Caco-2 (cell line): Measurements from ENCODE around the gene PRLH. TPM values are rescaled to one million over a fixed set of nuclear protein-coding genes. Genes with fewer than 3 reads are reported as not detected.

Source experiments
- BruUV-seq: library from RNA; stranded (reverse); fragments of 400-500 nt; replicated peaks from 2 replicates; lab custom pipeline; 2021; lab: Mats Ljungman, UMichigan
- CTCF ChIA-PET: fragments of 300-600 bp; sonication (Branson Sonifier 250); formaldehyde crosslinking; loops from one replicate; lab custom pipeline; 2022; ENCODE audit warnings: antibody characterized with exemption; lab: Charles Lee
- POLR2A ChIA-PET: fragments of 300-600 bp; sonication (Branson Sonifier 250); formaldehyde crosslinking; loops from one replicate; lab custom pipeline; 2022; ENCODE audit warnings: antibody characterized with exemption; lab: Charles Lee
- DNase-seq, 2 experiments: peaks; one replicate each; pipeline versions ENCODE4 v3.0.0 to v3.0.0-alpha.2; 2020 to 2022
- H3K27me3 ChIP-seq: replicated peaks from 2 replicates; pipeline ENCODE4 v1.6.0; 2011; ENCODE audit warnings: low read length; ENCODE audit not compliant: control insufficient read depth, insufficient read depth
- H3K36me3 ChIP-seq: 2 replicates; pipeline ENCODE4 v1.5.1; 2011; ENCODE audit warnings: low read length; ENCODE audit not compliant: control insufficient read depth, insufficient read depth
- H3K4me1 ChIP-seq: fragments of 250-450 bp; sonication (Bioruptor Pico); 2 replicates; pipeline ENCODE4 v1.5.1; 2020; ENCODE audit warnings: mild to moderate bottlenecking
- H3K4me3 ChIP-seq: 2 replicates; pipeline ENCODE4 v1.5.1; 2011; ENCODE audit warnings: low read depth, mild to moderate bottlenecking, control low read depth, low read length
- H3K9me3 ChIP-seq: fragments of 250-450 bp; sonication (Bioruptor Pico); 2 replicates; pipeline ENCODE4 v1.5.1; 2020; ENCODE audit warnings: mild to moderate bottlenecking, moderate library complexity
- H3K27ac Mint-ChIP-seq: one replicate; pipeline ENCODE4 v1.8.0; 2022; ENCODE audit warnings: mixed read lengths; ENCODE audit not compliant: unreplicated experiment
- H3K27me3 Mint-ChIP-seq: one replicate; pipeline ENCODE4 v1.8.0; 2022; ENCODE audit warnings: mixed read lengths; ENCODE audit not compliant: insufficient read depth, unreplicated experiment
- H3K36me3 Mint-ChIP-seq: one replicate; pipeline ENCODE4 v1.8.0; 2022; ENCODE audit warnings: mild to moderate bottlenecking, mixed read lengths; ENCODE audit not compliant: insufficient read depth, unreplicated experiment
- H3K4me1 Mint-ChIP-seq: one replicate; pipeline ENCODE4 v1.8.0; 2022; ENCODE audit warnings: low read depth, mixed read lengths; ENCODE audit not compliant: unreplicated experiment
- H3K4me3 Mint-ChIP-seq: one replicate; pipeline ENCODE4 v1.8.0; 2022; ENCODE audit warnings: mild to moderate bottlenecking, moderate library complexity, mixed read lengths; ENCODE audit not compliant: unreplicated experiment
- H3K9me3 Mint-ChIP-seq: one replicate; pipeline ENCODE4 v1.8.0; 2022; ENCODE audit warnings: mixed read lengths; ENCODE audit not compliant: unreplicated experiment
- intact Hi-C: fragments of 100-400 bp; cut with micrococcal nuclease; formaldehyde crosslinking; loops from one replicate; pipeline ENCODE4 v1.10.0; 2022; ENCODE audit not compliant: unreplicated experiment
- total RNA-seq: library from RNA; stranded (reverse); gene quantifications from 2 replicates; pipeline ENCODE4 v1.2.3, GENCODE V29; 2022
- TF ChIP-seq, protein P1 (sequence below), 2 experiments: fragments of 200-600 bp in 1 of 2; IDR thresholded peaks; 1 replicate in 1 of 2; 2 replicates in 1 of 2; pipeline versions ENCODE4 v1.5.1 to v1.8.0; 2011 to 2022; ENCODE audit warnings: antibody characterized with exemption in 1 of 2, control low read depth in 1 of 2, inconsistent platforms in 1 of 2, low read depth in 1 of 2, low read length in 1 of 2, mild to moderate bottlenecking in 1 of 2, moderate library complexity in 1 of 2; ENCODE audit not compliant: insufficient read depth in 1 of 2, severe bottlenecking in 1 of 2, unreplicated experiment in 1 of 2

Gene PRLH
- total RNA-seq, 1 experiment from 2014 or later = not detected

DNA sequence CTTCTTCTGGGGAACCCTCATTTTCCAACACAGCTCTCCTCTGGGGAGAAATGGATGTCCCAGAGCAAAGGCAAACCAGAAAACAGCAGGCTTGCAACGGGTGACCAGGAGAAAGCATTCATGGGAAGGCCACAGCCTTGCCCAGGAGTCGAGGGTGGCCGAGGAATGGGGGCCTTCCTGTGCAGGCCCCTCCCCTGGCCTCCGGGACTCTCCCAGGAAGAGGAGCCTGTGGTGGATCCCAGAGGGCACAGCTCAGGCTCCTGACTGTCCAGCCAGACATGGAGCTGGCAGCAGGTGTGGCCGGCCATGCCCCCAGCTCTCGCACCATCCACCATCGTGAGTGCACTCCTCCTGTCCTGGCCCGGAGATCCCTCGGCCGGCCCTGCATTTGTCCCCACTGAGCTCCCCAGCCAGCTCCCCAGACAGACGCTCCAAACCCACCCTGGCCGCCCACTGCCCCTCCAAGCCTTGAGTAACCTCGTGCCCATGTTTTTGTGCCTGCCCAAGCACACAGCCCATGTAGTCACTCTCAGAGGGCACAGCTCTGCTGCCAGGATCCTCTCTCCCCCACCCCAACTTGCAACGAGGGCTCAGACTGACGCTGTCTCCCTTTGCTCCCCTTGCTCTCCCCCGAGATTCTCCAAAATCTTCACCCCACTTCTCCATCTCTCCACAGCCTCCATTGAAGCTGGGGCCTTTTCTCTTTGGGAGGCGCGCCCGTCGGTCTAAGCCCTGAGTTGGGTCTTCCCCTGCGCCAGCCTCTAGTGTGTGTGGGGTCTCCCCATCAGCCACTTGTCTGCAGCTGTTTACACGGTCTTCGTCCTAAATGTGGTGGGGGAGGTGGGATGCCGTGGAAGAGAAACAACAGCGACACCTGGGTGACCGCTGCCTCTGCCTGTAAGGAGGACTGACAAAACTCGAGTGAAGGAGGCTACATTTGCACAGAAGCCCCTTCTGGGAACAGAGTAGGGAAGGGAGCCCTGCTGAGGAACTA is 9.8 kb downstream of the PRLH start:
- Histone ChIP-seq H3K36me3 (no peaks in the 10 kb centered on the region), H3K27me3 (no peaks in the 10 kb centered on the region), H3K4me1 (no peaks in the 10 kb centered on the region), H3K9me3 (no peaks in the 10 kb centered on the region), H3K4me3 (no peak overlapping the region)
- H3K4me3 Mint-ChIP-seq = no peak overlapping the region
- no peaks in the 10 kb centered on the region for H3K9me3 Mint-ChIP-seq
- peaks cover 29% of the 10 kb centered on the region for H3K36me3 Mint-ChIP-seq
- TF ChIP-seq, protein P1, sequence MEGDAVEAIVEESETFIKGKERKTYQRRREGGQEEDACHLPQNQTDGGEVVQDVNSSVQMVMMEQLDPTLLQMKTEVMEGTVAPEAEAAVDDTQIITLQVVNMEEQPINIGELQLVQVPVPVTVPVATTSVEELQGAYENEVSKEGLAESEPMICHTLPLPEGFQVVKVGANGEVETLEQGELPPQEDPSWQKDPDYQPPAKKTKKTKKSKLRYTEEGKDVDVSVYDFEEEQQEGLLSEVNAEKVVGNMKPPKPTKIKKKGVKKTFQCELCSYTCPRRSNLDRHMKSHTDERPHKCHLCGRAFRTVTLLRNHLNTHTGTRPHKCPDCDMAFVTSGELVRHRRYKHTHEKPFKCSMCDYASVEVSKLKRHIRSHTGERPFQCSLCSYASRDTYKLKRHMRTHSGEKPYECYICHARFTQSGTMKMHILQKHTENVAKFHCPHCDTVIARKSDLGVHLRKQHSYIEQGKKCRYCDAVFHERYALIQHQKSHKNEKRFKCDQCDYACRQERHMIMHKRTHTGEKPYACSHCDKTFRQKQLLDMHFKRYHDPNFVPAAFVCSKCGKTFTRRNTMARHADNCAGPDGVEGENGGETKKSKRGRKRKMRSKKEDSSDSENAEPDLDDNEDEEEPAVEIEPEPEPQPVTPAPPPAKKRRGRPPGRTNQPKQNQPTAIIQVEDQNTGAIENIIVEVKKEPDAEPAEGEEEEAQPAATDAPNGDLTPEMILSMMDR (IDR thresholded peaks at IDR 0.05; ENCODE audit: insufficient read depth in 1 of 2, low read depth in 1 of 2, low read length in 1 of 2, severe bottlenecking in 1 of 2, unreplicated experiment in 1 of 2) = no peak
- no peaks in the 10 kb centered on the region for H3K27me3 Mint-ChIP-seq
- POLR2A ChIA-PET = no interaction called here
- H3K27ac Mint-ChIP-seq = no peak overlapping the region
- CTCF ChIA-PET = no interaction called here
- BruUV-seq = no TSS peak
- H3K4me1 Mint-ChIP-seq = peaks cover 8% of the 10 kb centered on the region
- intact Hi-C loops = no loop called here
- no peak for DNase-seq

DNA sequence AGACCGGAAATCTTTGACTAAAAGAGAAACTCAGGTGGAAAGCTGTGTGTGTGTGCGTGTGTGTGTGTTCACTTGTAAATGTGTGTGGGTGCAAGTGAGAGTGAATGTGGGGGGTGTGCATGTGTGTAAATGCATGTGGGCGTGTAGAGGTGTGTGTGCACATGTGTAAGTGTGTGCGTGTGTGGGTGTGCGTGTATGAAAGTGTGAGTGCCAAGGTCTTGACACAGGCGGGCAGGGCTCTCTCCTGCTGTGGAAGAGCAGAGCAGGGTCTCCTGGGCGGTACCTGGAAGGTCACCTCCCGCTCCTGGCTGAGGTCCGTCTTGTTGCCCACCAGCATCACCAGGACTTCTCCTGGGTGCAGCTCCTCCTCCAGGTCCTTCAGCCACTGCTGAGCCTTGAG is 10.6 kb downstream of the PRLH start:
- intact Hi-C loops = no loop called here
- H3K9me3 Mint-ChIP-seq = no peaks in the 10 kb centered on the region
- ChIA-PET POLR2A (no interaction called here), CTCF (no interaction called here)
- H3K4me1 ChIP-seq = no peaks in the 10 kb centered on the region
- peaks cover 35% of the 10 kb centered on the region for H3K36me3 Mint-ChIP-seq
- H3K27ac Mint-ChIP-seq = no peak overlapping the region
- H3K4me1 Mint-ChIP-seq = peaks cover 5% of the 10 kb centered on the region
- no TSS peak for BruUV-seq
- TF ChIP-seq, protein P1 (IDR thresholded peaks at IDR 0.05; ENCODE audit: insufficient read depth in 1 of 2, low read depth in 1 of 2, low read length in 1 of 2, severe bottlenecking in 1 of 2, unreplicated experiment in 1 of 2) = no peak
- H3K4me3 ChIP-seq = no peak overlapping the region
- no peaks in the 10 kb centered on the region for H3K27me3 ChIP-seq
- DNase-seq = no peak
- no peaks in the 10 kb centered on the region for H3K9me3 ChIP-seq
- H3K36me3 ChIP-seq = no peaks in the 10 kb centered on the region
- H3K4me3 Mint-ChIP-seq = no peak overlapping the region
- H3K27me3 Mint-ChIP-seq = no peaks in the 10 kb centered on the region

DNA sequence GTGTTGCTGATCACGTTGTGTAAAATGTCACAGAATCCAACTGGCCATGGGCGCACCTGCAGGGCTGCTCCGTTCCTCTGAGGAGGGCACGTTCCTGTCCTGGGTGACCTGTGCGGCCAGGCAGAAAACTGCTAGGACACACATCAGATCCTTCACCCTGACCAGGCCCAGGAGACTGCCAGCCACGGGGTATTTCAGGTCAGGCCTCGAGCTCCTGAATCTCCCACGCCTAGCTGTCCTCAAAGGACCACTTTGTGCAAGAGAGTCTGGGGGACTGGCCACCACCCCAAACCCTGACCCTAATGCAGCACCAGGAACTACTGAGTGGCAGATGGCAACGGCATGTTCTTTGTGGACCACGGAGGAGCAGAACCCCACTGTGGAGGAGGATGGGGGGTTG is 11.1 kb downstream of the PRLH start:
- Mint-ChIP-seq H3K4me1 (peaks cover under 1% of the 10 kb centered on the region), H3K4me3 (no peak overlapping the region), H3K27ac (no peak overlapping the region), H3K9me3 (no peaks in the 10 kb centered on the region), H3K27me3 (no peaks in the 10 kb centered on the region), H3K36me3 (peaks cover 39% of the 10 kb centered on the region)
- ChIA-PET CTCF (no interaction called here), POLR2A (no interaction called here)
- H3K27me3 ChIP-seq = no peaks in the 10 kb centered on the region
- no peaks in the 10 kb centered on the region for H3K9me3 ChIP-seq
- BruUV-seq = no TSS peak
- no peaks in the 10 kb centered on the region for H3K4me1 ChIP-seq
- no peak for DNase-seq
- H3K4me3 ChIP-seq = no peak overlapping the region
- intact Hi-C loops = no loop called here
- H3K36me3 ChIP-seq = no peaks in the 10 kb centered on the region
- TF ChIP-seq, protein P1 (IDR thresholded peaks at IDR 0.05; ENCODE audit: insufficient read depth in 1 of 2, low read depth in 1 of 2, low read length in 1 of 2, severe bottlenecking in 1 of 2, unreplicated experiment in 1 of 2) = no peak
